ENCODE results near the gene HLA-DQB1. TPM values are rescaled to one million over a fixed set of nuclear protein-coding genes. Genes with fewer than 3 reads are reported as not detected.

Gene HLA-DQB1
- total and polyA plus RNA-seq, 2 of the 13 experiments (the other 11 are each of a cell fraction or from before 2014, with no cell fraction given), result not detected

DNA sequence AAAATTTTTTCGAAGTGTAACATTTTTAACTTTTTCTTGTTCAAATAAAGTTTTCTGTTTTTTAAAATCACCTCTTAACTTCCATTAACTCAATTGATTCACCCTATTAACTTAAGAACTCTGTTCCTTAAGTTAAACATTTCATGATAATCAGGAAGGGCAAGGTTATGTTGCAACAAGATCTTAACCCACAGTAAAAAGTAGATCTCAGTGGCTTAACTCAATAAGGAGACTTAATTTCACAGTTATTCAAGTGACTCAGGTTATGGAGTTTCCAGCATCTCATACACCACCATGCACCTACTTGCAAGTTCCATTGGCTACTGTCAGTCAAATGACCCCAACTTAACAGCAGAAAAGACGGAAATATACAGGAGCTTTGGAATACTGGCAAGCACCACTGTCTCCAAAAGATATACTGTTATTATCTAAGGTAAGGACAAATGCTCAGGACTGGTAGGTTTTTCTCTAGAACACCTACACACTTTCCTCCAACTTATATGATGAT is 11.2 kb downstream of the HLA-DQB1 start:
- WGBS (ENCODE audit: low lambda C conversion rate), result 0% methylated on average over 2 of the region's 2 CpGs
- BruUV-seq (replicated peaks), result no TSS peak
- no peak for FAIRE-seq

More for the DNA sequence above, 11.2 kb downstream of the HLA-DQB1 start:
- in situ Hi-C loops (cut with HindIII; ENCODE audit: extremely low pct_ligation_motif_present, low pct_unique_long_range_greater_than_20kb) (no loop called here), intact Hi-C loops (cut with micrococcal nuclease; ENCODE audit: unreplicated experiment) (no loop called here)
- Histone ChIP-seq H3K4me3 (replicated peaks in 1 of 3; ENCODE audit: insufficient read depth in 1 of 3, low read depth in 2 of 3, low read length in 3 of 3) (no peak overlapping the region), H4K20me1 (ENCODE audit: insufficient read depth, low read length) (no peaks in the 10 kb centered on the region), H3K9ac (ENCODE audit: insufficient read depth, low read depth, low read length) (no peak overlapping the region), H2AFZ (ENCODE audit: low read length) (no peak overlapping the region), H3K4me2 (ENCODE audit: low read depth, low read length) (no peak overlapping the region), H3K27me3 (ENCODE audit: control insufficient read depth in 1 of 2, insufficient read depth in 2 of 2, low read length in 2 of 2) (no peaks in the 10 kb centered on the region), H3K4me1 (ENCODE audit: insufficient read depth, low read length) (peaks cover 7% of the 10 kb centered on the region; the same call in 1 of the 2 replicates), H3K36me3 (replicated peaks in 1 of 2; ENCODE audit: control insufficient read depth in 1 of 2, insufficient read depth in 2 of 2, low read length in 2 of 2) (no peaks in the 10 kb centered on the region), H3K27ac (ENCODE audit: extremely low read length, insufficient read depth, low read length) (no peak overlapping the region), H3K79me2 (ENCODE audit: insufficient read depth, low read length) (no peaks in the 10 kb centered on the region), H3K9me3 (ENCODE audit: low read length) (no peaks in the 10 kb centered on the region)
- DNase-seq (ENCODE audit: low spot score) (no peak), ATAC-seq (no peak)
- POLR2A ChIA-PET, result no interaction called here
- CTCF ChIA-PET (ENCODE audit: low intra/inter-chr PET ratio, low total read pairs), result no interaction called here
- TF ChIP-seq NCOA1 (CRISPR knock-in tag; IDR thresholded peaks at IDR 0.05) (no peak), NONO (IDR thresholded peaks at IDR 0.05) (no peak), NONO (CRISPR knock-in tag; conservative IDR thresholded peaks at IDR 0.05) (no peak), ZNF639 (CRISPR knock-in tag; conservative IDR thresholded peaks at IDR 0.05) (no peak), GMEB1 (CRISPR knock-in tag; IDR thresholded peaks at IDR 0.05; ENCODE audit: borderline replicate concordance) (no peak), MBD4 (IDR thresholded peaks at IDR 0.05; ENCODE audit: borderline replicate concordance, low read length) (no peak), GABPB1 (CRISPR knock-in tag; IDR thresholded peaks at IDR 0.05) (no peak), ZNF709 (CRISPR knock-in tag; IDR thresholded peaks at IDR 0.05) (no peak), KLF11 (CRISPR knock-in tag; IDR thresholded peaks at IDR 0.05) (no peak), ZSCAN21 (CRISPR knock-in tag; IDR thresholded peaks at IDR 0.05; ENCODE audit: borderline replicate concordance) (no peak)

Data from HepG2 (cell line).